HepG2 (cell line): Measurements from ENCODE around the gene DDR1. TPM values are rescaled to one million over a fixed set of nuclear protein-coding genes. Genes with fewer than 3 reads are reported as not detected.

ENCODE experiments used
- ARID2 ChIP-seq: sonication (generic); formaldehyde crosslinking; IDR thresholded peaks from 2 replicates; pipeline ENCODE4 v1.8.1; 2022; ENCODE audit warnings: mild to moderate bottlenecking, missing genetic modification reagents, borderline replicate concordance
- DRAP1 ChIP-seq: IDR thresholded peaks from 2 replicates; pipeline ENCODE4 v1.6.1; 2016; ENCODE audit warnings: missing genetic modification reagents, missing compliant biosample characterization
- GABPA ChIP-seq, 2 experiments: IDR thresholded peaks; 2 replicates each; pipeline ENCODE4 v1.6.1; 2011 to 2016; ENCODE audit warnings: low read depth in 2 of 2, low read length in 1 of 2, missing biosample characterization in 1 of 2, missing genetic modification characterization in 1 of 2
- KAT2B ChIP-seq: fragments of 150-350 bp; IDR thresholded peaks from 2 replicates; pipeline ENCODE4 v1.6.1; 2014; ENCODE audit warnings: low read depth, low read length, borderline replicate concordance
- MTF2 ChIP-seq: sonication (generic); formaldehyde crosslinking; IDR thresholded peaks from 2 replicates; pipeline ENCODE4 v1.5.0; 2020; ENCODE audit warnings: missing genetic modification reagents, borderline replicate concordance
- NFE2L1 ChIP-seq: sonication (generic); formaldehyde crosslinking; IDR thresholded peaks from 2 replicates; pipeline ENCODE4 v1.4.0; 2020; ENCODE audit warnings: missing genetic modification reagents, mild to moderate bottlenecking, borderline replicate concordance
- SALL2 ChIP-seq: sonication (generic); formaldehyde crosslinking; IDR thresholded peaks from 2 replicates; pipeline ENCODE4 v1.8.1; 2023; ENCODE audit warnings: mild to moderate bottlenecking, missing genetic modification reagents, inconsistent platforms
- TBX2 ChIP-seq: sonication (generic); formaldehyde crosslinking; IDR thresholded peaks from 2 replicates; pipeline ENCODE4 v1.5.0; 2020; ENCODE audit warnings: missing genetic modification reagents, mild to moderate bottlenecking, borderline replicate concordance
- TOPORS ChIP-seq: sonication (generic); formaldehyde crosslinking; IDR thresholded peaks from 2 replicates; pipeline ENCODE4 v1.8.0; 2023; ENCODE audit warnings: mild to moderate bottlenecking, missing genetic modification reagents
- ZBTB34 ChIP-seq: sonication (generic); formaldehyde crosslinking; IDR thresholded peaks from 2 replicates; pipeline ENCODE4 v1.8.0; 2022; ENCODE audit warnings: mild to moderate bottlenecking, missing genetic modification reagents
- ZBTB44 ChIP-seq: sonication (generic); formaldehyde crosslinking; IDR thresholded peaks from 2 replicates; pipeline ENCODE4 v1.4.0; 2020; ENCODE audit warnings: missing genetic modification reagents
- ZBTB7B ChIP-seq: sonication (generic); formaldehyde crosslinking; IDR thresholded peaks from 2 replicates; pipeline ENCODE4 v1.4.0; 2020; ENCODE audit warnings: missing genetic modification reagents
- ZEB1 ChIP-seq: IDR thresholded peaks from 2 replicates; pipeline ENCODE4 v1.6.1; 2012; ENCODE audit warnings: mild to moderate bottlenecking, low read depth, inconsistent platforms; ENCODE audit not compliant: insufficient replicate concordance
- ZFYVE20 ChIP-seq: sonication (generic); formaldehyde crosslinking; IDR thresholded peaks from 2 replicates; pipeline ENCODE4 v1.8.0; 2023; ENCODE audit warnings: low read depth, mild to moderate bottlenecking, moderate library complexity, missing genetic modification reagents, borderline replicate concordance
- ZNF10 ChIP-seq: sonication (generic); formaldehyde crosslinking; IDR thresholded peaks from 2 replicates; pipeline ENCODE4 v1.4.0; 2020; ENCODE audit warnings: mild to moderate bottlenecking, low read depth, missing genetic modification reagents, borderline replicate concordance
- ZNF44 ChIP-seq: sonication (generic); formaldehyde crosslinking; IDR thresholded peaks from 2 replicates; pipeline ENCODE4 v1.5.1; 2020; ENCODE audit warnings: mild to moderate bottlenecking, missing genetic modification reagents
- ZNF484 ChIP-seq: sonication (generic); formaldehyde crosslinking; IDR thresholded peaks from 2 replicates; pipeline ENCODE4 v1.5.1; 2020; ENCODE audit warnings: mild to moderate bottlenecking, low read depth, missing genetic modification reagents, borderline replicate concordance
- ZNF550 ChIP-seq: sonication (generic); formaldehyde crosslinking; IDR thresholded peaks from 2 replicates; pipeline ENCODE4 v1.4.0; 2020; ENCODE audit warnings: mild to moderate bottlenecking, missing genetic modification reagents, borderline replicate concordance
- ZNF687 ChIP-seq: sonication (generic); formaldehyde crosslinking; IDR thresholded peaks from 2 replicates; pipeline ENCODE4 v1.5.1; 2020; ENCODE audit warnings: mild to moderate bottlenecking, missing genetic modification reagents, moderate library complexity
- ZNF850 ChIP-seq: sonication (generic); formaldehyde crosslinking; conservative IDR thresholded peaks from 2 replicates; pipeline ENCODE4 v1.9.0; 2021; ENCODE audit warnings: mild to moderate bottlenecking, missing genetic modification reagents
- ZNF878 ChIP-seq: sonication (generic); formaldehyde crosslinking; IDR thresholded peaks from 2 replicates; pipeline ENCODE4 v1.8.1; 2023; ENCODE audit warnings: mild to moderate bottlenecking, missing genetic modification reagents, moderate library complexity
- polyA plus RNA-seq, 8 experiments: library from polyadenylated mRNA; depleted of rRNA in 3 of 8; stranded (reverse) in 7 of 8; unstranded in 1 of 8; fragments of >200 nt; fragmentation: Illumina TruSeq in 4 of 8; extraction: Trizol in 4 of 8; gene quantifications; 2 replicates each; pipeline versions ENCODE4 v1.2.1 to v1.2.3, GENCODE V29; 2011 to 2016; ENCODE audit warnings: low read depth in 4 of 8, missing spikeins in 1 of 8, mixed read lengths in 1 of 8; ENCODE audit not compliant: insufficient read depth in 1 of 8
- total RNA-seq, 5 experiments: library from RNA; depleted of rRNA; stranded (reverse); fragments of >200 nt; fragmentation: Illumina TruSeq; extraction: Trizol; gene quantifications; 2 replicates each; pipeline ENCODE4 v1.2.3, GENCODE V29; 2016; ENCODE audit warnings: low read depth in 1 of 5

Gene DDR1
- total and polyA plus RNA-seq, 2 of the 13 experiments (the other 11 are each of a cell fraction or from before 2014, with no cell fraction given) = 16.7 to 20.2 TPM

GRCh38 chr6:30882759-30883684 lies 1.3 kb upstream of the DDR1 start (continued):
- peak; percentile 6; the same call in 1 of the 2 replicates for TF ChIP-seq ZNF687 (CRISPR knock-in tag)
- no peak for TF ChIP-seq ZFYVE20 (CRISPR knock-in tag)
- no peak for TF ChIP-seq DRAP1
- peak; percentile 69 for TF ChIP-seq ZEB1
- peak; percentile 33; the same call in 1 of the 2 replicates for TF ChIP-seq TBX2 (CRISPR knock-in tag)
- TF ChIP-seq ZBTB7B (CRISPR knock-in tag) = no peak
- no peak for TF ChIP-seq ARID2 (CRISPR knock-in tag)
- TF ChIP-seq ZNF10 (CRISPR knock-in tag) = no peak
- TF ChIP-seq SALL2 (CRISPR knock-in tag) = no peak
- TF ChIP-seq ZBTB44 = no peak
- no peak for TF ChIP-seq ZNF44 (CRISPR knock-in tag)
- peak; percentile 4; the same call in 1 of the 2 replicates for TF ChIP-seq NFE2L1
- TF ChIP-seq KAT2B = no peak
- TF ChIP-seq MTF2 = no peak
- no peak for TF ChIP-seq ZNF878
- no peak for TF ChIP-seq ZNF550 (CRISPR knock-in tag)
- TF ChIP-seq GABPA (IDR thresholded peaks at IDR 0.05; ENCODE audit: low read depth, low read length) = no peak
- TF ChIP-seq GABPA (CRISPR knock-in tag; IDR thresholded peaks at IDR 0.05; ENCODE audit: low read depth) = no peak
- TF ChIP-seq TOPORS (CRISPR knock-in tag) = no peak
- TF ChIP-seq ZBTB34 (CRISPR knock-in tag) = no peak
- TF ChIP-seq ZNF850 (CRISPR knock-in tag) = no peak
- TF ChIP-seq ZNF484 = no peak
